ENCODE measurements around the gene BCORL1. TPM values are rescaled to one million over a fixed set of nuclear protein-coding genes. Genes with fewer than 3 reads are reported as not detected.
A peak's percentile ranks its signal among the peaks of the same experiment; 100 is the strongest.

Gene BCORL1
- total RNA-seq, 1 donor from 2014 or later = 40.9 TPM

DNA sequence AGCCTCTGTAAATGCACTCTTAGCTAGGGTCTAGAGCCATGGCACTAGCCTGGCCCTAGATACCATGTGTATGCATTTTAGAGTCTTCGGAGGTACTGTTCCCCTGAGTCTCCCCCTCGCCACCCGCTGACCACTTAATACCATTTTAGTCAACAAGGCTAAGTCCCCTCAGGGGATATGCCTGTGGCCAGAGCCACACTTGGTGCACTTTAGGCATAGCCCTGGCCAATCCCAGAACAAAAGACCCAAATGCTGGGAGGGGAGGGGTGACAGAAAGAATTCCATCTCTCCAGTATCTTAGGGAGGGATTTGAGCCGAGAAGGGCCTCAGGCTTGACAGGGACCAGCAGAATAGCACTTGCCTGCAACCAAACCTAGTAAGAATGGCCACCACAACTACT is 28.6 kb upstream of the BCORL1 start:
- Mint-ChIP-seq H3K9me3 (ENCODE audit: low read depth) (peaks cover 7% of the 10 kb centered on the region), H3K27me3 (peaks cover 31% of the 10 kb centered on the region), H3K4me1 (ENCODE audit: low read depth) (peaks cover 5% of the 10 kb centered on the region), H3K27ac (no peak overlapping the region), H3K36me3 (ENCODE audit: insufficient read depth) (no peaks in the 10 kb centered on the region), H3K4me3 (ENCODE audit: low read depth) (peak overlapping the region; percentile 50)
- TF ChIP-seq, protein P1, sequence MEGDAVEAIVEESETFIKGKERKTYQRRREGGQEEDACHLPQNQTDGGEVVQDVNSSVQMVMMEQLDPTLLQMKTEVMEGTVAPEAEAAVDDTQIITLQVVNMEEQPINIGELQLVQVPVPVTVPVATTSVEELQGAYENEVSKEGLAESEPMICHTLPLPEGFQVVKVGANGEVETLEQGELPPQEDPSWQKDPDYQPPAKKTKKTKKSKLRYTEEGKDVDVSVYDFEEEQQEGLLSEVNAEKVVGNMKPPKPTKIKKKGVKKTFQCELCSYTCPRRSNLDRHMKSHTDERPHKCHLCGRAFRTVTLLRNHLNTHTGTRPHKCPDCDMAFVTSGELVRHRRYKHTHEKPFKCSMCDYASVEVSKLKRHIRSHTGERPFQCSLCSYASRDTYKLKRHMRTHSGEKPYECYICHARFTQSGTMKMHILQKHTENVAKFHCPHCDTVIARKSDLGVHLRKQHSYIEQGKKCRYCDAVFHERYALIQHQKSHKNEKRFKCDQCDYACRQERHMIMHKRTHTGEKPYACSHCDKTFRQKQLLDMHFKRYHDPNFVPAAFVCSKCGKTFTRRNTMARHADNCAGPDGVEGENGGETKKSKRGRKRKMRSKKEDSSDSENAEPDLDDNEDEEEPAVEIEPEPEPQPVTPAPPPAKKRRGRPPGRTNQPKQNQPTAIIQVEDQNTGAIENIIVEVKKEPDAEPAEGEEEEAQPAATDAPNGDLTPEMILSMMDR (IDR thresholded peaks at IDR 0.05; ENCODE audit: unreplicated experiment) = no peak
- DNase-seq (ENCODE audit: low spot score, unreplicated experiment) = no peak

DNA sequence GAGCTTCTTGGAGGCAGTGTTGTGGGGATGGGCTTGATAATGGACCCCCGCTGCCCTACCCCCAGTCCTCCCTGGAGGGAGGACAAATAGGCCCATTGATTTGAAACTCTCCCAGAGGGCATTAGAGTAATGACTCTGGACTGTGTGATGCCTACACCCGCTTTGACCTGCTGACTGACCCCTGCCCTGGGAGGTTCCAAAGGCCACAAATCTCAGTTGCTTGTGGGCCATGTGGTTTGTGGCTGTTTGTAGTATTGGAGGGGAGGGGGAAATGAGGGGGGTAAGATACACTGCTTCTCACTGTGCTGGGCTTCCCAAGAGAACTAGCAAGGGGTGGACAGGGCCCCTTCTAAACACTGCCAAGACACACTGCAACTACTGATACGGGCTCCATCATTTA is 27.6 kb upstream of the BCORL1 start:
- no peak for DNase-seq (ENCODE audit: low spot score, unreplicated experiment)
- Mint-ChIP-seq H3K9me3 (ENCODE audit: low read depth) (peaks cover 8% of the 10 kb centered on the region), H3K27ac (no peak overlapping the region), H3K4me3 (ENCODE audit: low read depth) (no peak overlapping the region), H3K27me3 (peaks cover 38% of the 10 kb centered on the region), H3K4me1 (ENCODE audit: low read depth) (peaks cover 7% of the 10 kb centered on the region), H3K36me3 (ENCODE audit: insufficient read depth) (no peaks in the 10 kb centered on the region)
- TF ChIP-seq, protein P1 (IDR thresholded peaks at IDR 0.05; ENCODE audit: unreplicated experiment) = no peak

DNA sequence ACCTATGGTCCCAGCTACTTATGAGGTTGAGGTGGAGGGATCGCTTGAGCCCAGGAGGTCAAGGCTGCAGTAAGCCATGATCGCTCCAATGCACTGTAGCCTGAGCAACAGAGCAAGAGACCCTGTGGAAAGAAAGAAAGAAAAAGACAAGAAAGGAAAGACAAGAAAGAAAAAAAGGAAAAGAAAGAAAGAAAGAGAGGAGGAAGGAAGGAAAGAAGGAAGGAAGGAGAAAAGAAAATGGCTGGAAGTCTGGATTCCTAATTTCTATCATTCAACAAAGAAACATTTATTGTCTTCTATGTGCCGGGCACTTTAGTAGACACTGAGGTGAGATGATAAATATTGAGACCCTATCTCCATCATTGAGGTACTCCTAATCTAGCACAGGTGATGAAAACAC is 26.8 kb upstream of the BCORL1 start:
- peaks cover 42% of the 10 kb centered on the region for H3K27me3 Mint-ChIP-seq
- TF ChIP-seq, protein P1 (IDR thresholded peaks at IDR 0.05; ENCODE audit: unreplicated experiment) = no peak
- no peak for DNase-seq (ENCODE audit: low spot score, unreplicated experiment)
- peaks cover 9% of the 10 kb centered on the region for H3K4me1 Mint-ChIP-seq (ENCODE audit: low read depth)
- H3K27ac Mint-ChIP-seq = no peak overlapping the region
- no peaks in the 10 kb centered on the region for H3K36me3 Mint-ChIP-seq (ENCODE audit: insufficient read depth)
- peak overlapping the region; percentile 20 for H3K4me3 Mint-ChIP-seq (ENCODE audit: low read depth)
- H3K9me3 Mint-ChIP-seq (ENCODE audit: low read depth) = peaks cover 11% of the 10 kb centered on the region

DNA sequence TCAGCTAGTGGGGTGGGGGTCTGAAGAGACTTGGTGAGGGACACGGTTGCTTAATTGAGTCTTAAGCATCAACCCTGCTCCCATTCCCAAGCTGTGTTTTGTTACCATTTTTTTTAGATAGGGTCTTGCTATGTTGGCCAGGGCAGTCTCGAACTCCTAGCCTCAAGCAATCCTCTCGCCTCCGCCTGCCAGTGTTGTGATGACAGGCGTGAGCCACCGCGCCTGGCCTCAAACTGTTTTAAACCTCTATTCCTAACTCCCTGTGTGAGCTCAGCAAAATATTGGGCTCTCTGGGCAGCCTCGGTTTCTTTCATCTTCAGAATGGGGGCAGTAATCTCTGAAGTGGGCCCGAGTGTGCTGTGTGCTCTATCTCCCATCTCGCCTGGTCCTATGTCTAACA is 26.3 kb upstream of the BCORL1 start:
- H3K27me3 Mint-ChIP-seq = peaks cover 42% of the 10 kb centered on the region

DNA sequence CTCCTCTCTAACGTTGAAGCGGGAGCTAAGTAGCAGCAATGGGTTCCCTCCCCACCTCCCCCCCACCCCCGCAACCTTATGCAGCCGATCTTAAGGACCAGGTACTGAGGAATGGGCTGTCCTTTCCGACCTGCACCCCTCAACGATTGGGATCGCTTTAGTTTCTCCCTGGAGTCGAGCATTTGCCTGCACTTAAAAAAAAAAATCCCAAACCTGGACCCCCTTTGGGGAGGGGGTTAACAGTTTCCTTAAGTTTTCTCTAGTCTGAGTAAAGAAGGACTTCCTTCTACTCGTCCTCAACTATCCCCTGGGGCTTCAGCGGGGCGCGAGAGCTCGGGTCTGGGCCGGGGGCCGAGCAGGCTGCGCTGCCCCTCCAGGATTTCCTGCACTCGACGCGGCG is 25.7 kb upstream of the BCORL1 start:
- DNase-seq (ENCODE audit: low spot score, unreplicated experiment) = no peak
- no peaks in the 10 kb centered on the region for H3K36me3 Mint-ChIP-seq (ENCODE audit: insufficient read depth)
- H3K27ac Mint-ChIP-seq = no peak overlapping the region
- H3K4me3 Mint-ChIP-seq (ENCODE audit: low read depth) = peak overlapping the region; percentile 67
- H3K9me3 Mint-ChIP-seq (ENCODE audit: low read depth) = peaks cover 11% of the 10 kb centered on the region
- peaks cover 41% of the 10 kb centered on the region for H3K27me3 Mint-ChIP-seq
- H3K4me1 Mint-ChIP-seq (ENCODE audit: low read depth) = peaks cover 11% of the 10 kb centered on the region
- TF ChIP-seq, protein P1 (IDR thresholded peaks at IDR 0.05; ENCODE audit: unreplicated experiment) = no peak

More for the DNA sequence above, 26.3 kb upstream of the BCORL1 start:
- H3K27ac Mint-ChIP-seq = peak overlapping the region; percentile 71
- no peaks in the 10 kb centered on the region for H3K36me3 Mint-ChIP-seq (ENCODE audit: insufficient read depth)
- H3K4me1 Mint-ChIP-seq (ENCODE audit: low read depth) = peaks cover 9% of the 10 kb centered on the region
- DNase-seq (ENCODE audit: low spot score, unreplicated experiment) = no peak
- TF ChIP-seq, protein P1 (IDR thresholded peaks at IDR 0.05; ENCODE audit: unreplicated experiment) = no peak
- peak overlapping the region; percentile 0 for H3K4me3 Mint-ChIP-seq (ENCODE audit: low read depth)
- peaks cover 11% of the 10 kb centered on the region for H3K9me3 Mint-ChIP-seq (ENCODE audit: low read depth)
